Stimulated activated CD4-positive, alpha-beta T cell treated with anti-CD3 and anti-CD28 coated beads, TNF-alpha, amount 100 ng/mL, for 1 hour (primary cell): ENCODE results near the gene ARHGEF5.
"Not testable (repeated sequence)": the region's sequence is repeated elsewhere in the genome, so short reads cannot be mapped to it uniquely, and the experiment has no call there.

Experiments used
- DNase-seq, 3 donors: peaks; one replicate each; pipeline ENCODE4 v3.0.0-alpha.2; 2020; ENCODE audit warnings: low read depth in 3 of 3, low spot score in 1 of 3

Gene ARHGEF5

GRCh38 chr7:144355176-144355822 is at the start of gene ARHGEF5:
Gene ARHGEF5, plus strand, starts transcription at chr7:144355402. Its CDS starts 7,268 bp downstream, at chr7:144362670.
- not testable (repeated sequence) for DNase-seq

- DNase-seq, result not testable (repeated sequence)
Observed at GRCh38 chr7:144309702-144310101, 45.5 kb upstream of the ARHGEF5 start.

- not testable (repeated sequence) for DNase-seq
Observed at GRCh38 chr7:144311218-144311617, 44.0 kb upstream of the ARHGEF5 start.

GRCh38 chr7:144311872-144312469 is 43.2 kb upstream of the ARHGEF5 start, which contains the start of gene OR2A1:
Gene OR2A1, plus strand, starts transcription at chr7:144312419. Its CDS starts 5,706 bp downstream, at chr7:144318125.
- DNase-seq, result not testable (repeated sequence)

- DNase-seq, result not testable (repeated sequence)
Observed at GRCh38 chr7:144317537-144317936, 37.7 kb upstream of the ARHGEF5 start.

- DNase-seq, result not testable (repeated sequence)
Observed at GRCh38 chr7:144319547-144319946, 35.7 kb upstream of the ARHGEF5 start.

GRCh38 chr7:144321677-144322206 is 33.5 kb upstream of the ARHGEF5 start:
- DNase-seq, result not testable (repeated sequence)

GRCh38 chr7:144323359-144323758 is 31.8 kb upstream of the ARHGEF5 start:
- not testable (repeated sequence) for DNase-seq

GRCh38 chr7:144325868-144326267 is 29.3 kb upstream of the ARHGEF5 start:
- not testable (repeated sequence) for DNase-seq

GRCh38 chr7:144330044-144330443 is 25.2 kb upstream of the ARHGEF5 start:
- DNase-seq, result not testable (repeated sequence)

- not testable (repeated sequence) for DNase-seq
Observed at GRCh38 chr7:144331221-144331995, 23.8 kb upstream of the ARHGEF5 start.

GRCh38 chr7:144331996-144332288 is 23.3 kb upstream of the ARHGEF5 start:
- not testable (repeated sequence) for DNase-seq

GRCh38 chr7:144348625-144349024 is 6.6 kb upstream of the ARHGEF5 start:
- DNase-seq, result not testable (repeated sequence)

- not testable (repeated sequence) for DNase-seq
Observed at GRCh38 chr7:144351667-144352066, 3.5 kb upstream of the ARHGEF5 start.

- not testable (repeated sequence) for DNase-seq
Observed at GRCh38 chr7:144356185-144356584, 983 bp downstream of the ARHGEF5 start.

- not testable (repeated sequence) for DNase-seq
Observed at GRCh38 chr7:144356860-144357259, 1.7 kb downstream of the ARHGEF5 start.

- not testable (repeated sequence) for DNase-seq
Observed at GRCh38 chr7:144362061-144362460, 6.9 kb downstream of the ARHGEF5 start.

GRCh38 chr7:144365523-144365922 is 10.3 kb downstream of the ARHGEF5 start:
- not testable (repeated sequence) for DNase-seq

- DNase-seq, result not testable (repeated sequence)
Observed at GRCh38 chr7:144367250-144367649, 12.0 kb downstream of the ARHGEF5 start.

GRCh38 chr7:144369221-144369620 is 14.0 kb downstream of the ARHGEF5 start:
- not testable (repeated sequence) for DNase-seq

GRCh38 chr7:144378651-144379050 is 23.4 kb downstream of the ARHGEF5 start:
- DNase-seq, result no peak
